Brain microvascular endothelial cell (primary cell): ENCODE measurements around the gene CAMTA1.

ENCODE experiments used
- DNase-seq: peaks from one replicate; pipeline ENCODE4 v3.0.0-alpha.2; 2020
- H3K27ac ChIP-seq: fragments of 250-450 bp; sonication (Bioruptor Pico); 2 replicates; pipeline ENCODE4 v1.5.1; 2020; ENCODE audit warnings: mild to moderate bottlenecking, moderate library complexity
- H3K27me3 ChIP-seq: fragments of 250-450 bp; sonication (Bioruptor Pico); replicated peaks from 2 replicates; pipeline ENCODE4 v1.5.1; 2020; ENCODE audit warnings: mild to moderate bottlenecking
- H3K36me3 ChIP-seq: fragments of 250-450 bp; sonication (Bioruptor Pico); replicated peaks from 2 replicates; pipeline ENCODE4 v1.5.1; 2020; ENCODE audit warnings: mild to moderate bottlenecking
- H3K4me3 ChIP-seq: 2 replicates; pipeline ENCODE4 v1.5.1; 2011; ENCODE audit warnings: low read depth, mild to moderate bottlenecking, control low read depth, low read length, moderate library complexity
- in situ Hi-C: cut with HindIII; loops from 2 replicates; pipeline ENCODE4 v1.10.0; 2017; ENCODE audit warnings: low sequenced_read_pairs, low pct_ligation_motif_present
- TF ChIP-seq, protein P1 (sequence below): IDR thresholded peaks from 2 replicates; pipeline ENCODE4 v1.5.1; 2011; ENCODE audit warnings: low read depth, mild to moderate bottlenecking, moderate library complexity, low read length, control low read depth, inconsistent platforms; ENCODE audit errors: missing control alignments

Gene CAMTA1

DNA sequence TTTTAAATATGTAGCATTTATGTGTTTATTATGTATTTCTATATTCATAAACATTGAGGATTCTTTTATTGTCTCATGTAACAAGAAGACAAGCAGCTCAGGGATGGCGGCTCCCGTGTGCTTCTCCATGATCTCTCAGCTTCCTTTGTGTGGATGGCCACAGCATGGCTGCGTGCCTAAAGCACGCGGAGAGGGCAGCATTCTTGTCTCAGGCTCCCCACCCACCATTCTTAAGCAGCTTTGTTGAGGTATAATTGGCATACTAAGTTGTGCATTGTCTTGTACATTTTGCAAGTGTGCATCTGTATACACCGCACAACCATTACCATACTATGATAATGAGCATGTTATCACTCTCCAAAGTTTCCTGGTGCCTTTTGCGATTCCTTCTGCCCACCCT lies 81.6 kb downstream of the CAMTA1 start:
- TF ChIP-seq, protein P1, sequence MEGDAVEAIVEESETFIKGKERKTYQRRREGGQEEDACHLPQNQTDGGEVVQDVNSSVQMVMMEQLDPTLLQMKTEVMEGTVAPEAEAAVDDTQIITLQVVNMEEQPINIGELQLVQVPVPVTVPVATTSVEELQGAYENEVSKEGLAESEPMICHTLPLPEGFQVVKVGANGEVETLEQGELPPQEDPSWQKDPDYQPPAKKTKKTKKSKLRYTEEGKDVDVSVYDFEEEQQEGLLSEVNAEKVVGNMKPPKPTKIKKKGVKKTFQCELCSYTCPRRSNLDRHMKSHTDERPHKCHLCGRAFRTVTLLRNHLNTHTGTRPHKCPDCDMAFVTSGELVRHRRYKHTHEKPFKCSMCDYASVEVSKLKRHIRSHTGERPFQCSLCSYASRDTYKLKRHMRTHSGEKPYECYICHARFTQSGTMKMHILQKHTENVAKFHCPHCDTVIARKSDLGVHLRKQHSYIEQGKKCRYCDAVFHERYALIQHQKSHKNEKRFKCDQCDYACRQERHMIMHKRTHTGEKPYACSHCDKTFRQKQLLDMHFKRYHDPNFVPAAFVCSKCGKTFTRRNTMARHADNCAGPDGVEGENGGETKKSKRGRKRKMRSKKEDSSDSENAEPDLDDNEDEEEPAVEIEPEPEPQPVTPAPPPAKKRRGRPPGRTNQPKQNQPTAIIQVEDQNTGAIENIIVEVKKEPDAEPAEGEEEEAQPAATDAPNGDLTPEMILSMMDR, result no peak
- Histone ChIP-seq H3K4me3 (no peak overlapping the region), H3K27me3 (no peaks in the 10 kb centered on the region), H3K36me3 (no peaks in the 10 kb centered on the region), H3K27ac (no peak overlapping the region)
- DNase-seq, result no peak
- in situ Hi-C loops, result no loop called here

DNA sequence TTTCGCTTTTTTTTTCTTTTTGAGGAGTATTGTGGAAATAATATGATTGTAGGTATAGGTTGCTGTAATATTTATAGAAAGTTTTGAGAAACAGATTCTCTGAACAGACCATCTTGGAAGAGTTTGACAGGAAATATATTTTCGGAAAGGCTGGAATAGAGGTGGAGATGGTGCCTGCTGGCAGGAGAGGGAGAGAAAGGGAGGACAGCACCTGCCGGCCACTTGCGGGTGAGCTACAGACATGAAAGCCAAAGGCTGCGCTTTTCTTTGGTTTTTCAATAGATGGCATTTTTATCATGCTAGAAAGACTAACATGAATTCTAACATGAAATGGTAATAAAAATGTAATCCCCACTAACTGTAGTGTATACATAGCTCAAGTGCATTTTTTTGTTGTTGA lies 82.1 kb downstream of the CAMTA1 start:
- H3K27ac ChIP-seq, result no peak overlapping the region
- TF ChIP-seq, protein P1, result no peak
- no peak overlapping the region for H3K4me3 ChIP-seq
- H3K36me3 ChIP-seq, result no peaks in the 10 kb centered on the region
- in situ Hi-C loops, result no loop called here
- no peaks in the 10 kb centered on the region for H3K27me3 ChIP-seq
- DNase-seq, result no peak

DNA sequence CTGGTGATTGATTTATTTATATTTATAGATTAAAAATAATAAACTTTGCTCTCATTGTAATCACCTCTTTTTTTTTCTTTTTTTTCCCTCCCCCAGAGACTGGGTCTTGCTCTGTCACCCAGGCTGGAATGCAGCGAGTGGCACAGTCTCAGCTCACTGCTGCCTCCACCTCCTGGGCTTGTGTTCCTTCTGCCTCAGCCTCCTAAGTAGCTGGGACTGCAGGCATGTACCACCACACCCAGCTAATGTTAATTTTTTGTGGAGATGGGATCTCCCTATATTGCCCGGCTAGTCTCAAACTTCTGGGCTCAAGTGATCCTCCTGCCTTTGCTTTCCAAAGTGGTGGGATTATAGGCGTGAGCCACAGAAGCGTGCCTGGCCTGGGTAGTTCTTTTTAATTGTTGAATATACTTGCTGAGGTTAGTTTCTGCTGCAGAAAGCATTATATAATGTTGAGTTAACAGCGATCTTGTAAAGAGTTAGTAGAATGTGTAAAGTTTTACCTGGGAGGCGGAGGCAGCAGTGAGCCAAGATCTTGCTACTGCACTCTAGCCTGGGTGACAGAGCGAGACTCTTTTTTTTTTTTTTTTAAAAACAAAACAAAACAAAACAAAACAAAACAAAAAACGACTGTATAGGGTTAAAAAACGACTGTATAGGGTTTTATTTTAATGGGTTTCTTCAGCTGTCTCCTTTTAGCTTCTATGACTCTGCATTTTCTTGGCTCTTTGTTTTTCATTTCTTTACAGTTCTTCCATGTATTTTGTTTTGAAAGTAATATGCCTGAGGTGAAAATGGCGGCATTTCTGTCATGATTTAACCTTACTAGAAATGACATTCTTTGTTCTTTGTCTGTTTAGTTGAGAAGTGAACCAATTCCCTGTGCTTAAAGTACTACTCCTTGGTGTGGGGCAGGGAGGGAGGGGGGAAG lies 82.7 kb downstream of the CAMTA1 start:
- Histone ChIP-seq H3K27ac (no peak overlapping the region), H3K4me3 (no peak overlapping the region), H3K27me3 (no peaks in the 10 kb centered on the region), H3K36me3 (no peaks in the 10 kb centered on the region)
- in situ Hi-C loops, result no loop called here
- no peak for DNase-seq
- TF ChIP-seq, protein P1, result no peak

DNA sequence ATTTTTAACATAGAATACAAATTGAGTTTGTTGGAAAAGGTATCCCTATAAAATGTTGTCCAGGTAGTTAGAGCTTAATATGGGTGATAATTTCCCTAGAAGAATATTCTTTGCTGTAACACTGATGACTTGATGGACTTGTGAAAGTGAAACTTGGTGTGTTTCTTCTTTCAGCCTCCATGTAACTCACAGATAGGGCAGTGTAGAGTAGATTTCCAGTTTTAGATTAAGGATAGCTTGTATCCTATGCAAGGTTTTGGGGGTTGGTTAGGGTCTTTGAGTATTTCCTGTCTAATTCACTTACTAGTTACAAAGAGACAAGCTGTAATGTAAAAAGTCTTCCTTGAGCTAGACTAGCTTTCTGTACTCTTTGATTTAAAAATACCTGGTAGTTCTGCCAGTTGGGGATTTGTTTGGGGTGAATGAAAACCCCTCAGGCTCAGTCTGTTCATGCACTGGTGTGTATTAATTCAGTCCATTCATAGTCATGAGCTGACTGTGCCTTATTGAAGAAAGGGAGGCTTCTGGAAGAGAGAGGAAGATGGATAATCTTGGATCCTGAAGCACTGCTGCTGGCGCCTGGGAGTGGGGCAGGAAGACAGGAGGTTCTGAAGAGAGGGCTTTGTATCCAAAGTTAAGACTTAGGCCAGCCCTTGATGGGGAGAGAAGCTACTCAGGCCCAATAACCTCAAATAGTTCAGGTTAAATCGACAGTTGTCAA lies 83.6 kb downstream of the CAMTA1 start:
- no peaks in the 10 kb centered on the region for H3K36me3 ChIP-seq
- no peak for DNase-seq
- TF ChIP-seq, protein P1, result no peak
- in situ Hi-C loops, result no loop called here
- H3K4me3 ChIP-seq, result no peak overlapping the region
- H3K27me3 ChIP-seq, result no peaks in the 10 kb centered on the region
- H3K27ac ChIP-seq, result no peak overlapping the region

DNA sequence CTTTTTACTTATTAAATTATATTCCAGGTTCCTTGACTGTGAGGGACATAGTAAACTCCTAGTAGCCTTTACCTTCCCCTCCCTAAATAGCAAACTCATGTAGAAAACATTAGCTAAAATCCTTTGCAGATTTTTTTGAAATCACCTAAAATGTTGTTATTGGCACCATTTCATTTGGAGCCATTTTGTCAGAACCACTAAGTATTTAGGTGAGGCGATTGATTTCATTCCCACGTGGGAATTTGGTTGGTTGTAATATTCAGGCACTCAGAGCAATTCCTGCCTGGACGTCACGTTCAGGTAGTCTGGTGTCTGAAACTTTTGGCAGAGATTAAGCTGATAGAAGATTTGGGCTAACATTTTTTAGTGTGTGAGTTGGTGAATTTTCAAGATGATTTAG lies 84.3 kb downstream of the CAMTA1 start:
- H3K36me3 ChIP-seq, result no peaks in the 10 kb centered on the region
- in situ Hi-C loops, result no loop called here
- TF ChIP-seq, protein P1, result no peak
- no peak overlapping the region for H3K4me3 ChIP-seq
- no peak for DNase-seq
- no peak overlapping the region for H3K27ac ChIP-seq
- no peaks in the 10 kb centered on the region for H3K27me3 ChIP-seq
